SK-N-MC (cell line): Measurements from ENCODE around the gene VIT.

ENCODE experiments used
- DNase-seq: peaks from one replicate; pipeline ENCODE4 v3.0.0-alpha.2; 2011; ENCODE audit warnings: low read depth, low spot score
- H3K27ac ChIP-seq: fragments of 200-600 bp; sonication (generic); 2 replicates; pipeline ENCODE4 v1.5.1; 2016; ENCODE audit warnings: mixed run types
- H3K36me3 ChIP-seq: fragments of 200-600 bp; sonication (generic); 2 replicates; pipeline ENCODE4 v1.6.1; 2017; ENCODE audit warnings: antibody characterized with exemption, low read length, mixed read lengths; ENCODE audit not compliant: insufficient read depth
- H3K4me3 ChIP-seq: fragments of 200-600 bp; sonication (generic); 2 replicates; pipeline ENCODE4 v1.5.1; 2016
- H3K9ac ChIP-seq: fragments of 200-600 bp; sonication (generic); 2 replicates; pipeline ENCODE4 v1.8.0; 2017; ENCODE audit warnings: mixed run types, mixed read lengths; ENCODE audit not compliant: insufficient read length
- H3K9me3 ChIP-seq: fragments of 200-600 bp; sonication (generic); 2 replicates; pipeline ENCODE4 v1.6.1; 2017; ENCODE audit warnings: low read depth, mild to moderate bottlenecking, antibody characterized with exemption, low read length, moderate library complexity, mixed read lengths
- EZH2 ChIP-seq: fragments of 200-600 bp; sonication (generic); IDR thresholded peaks from one replicate; pipeline ENCODE4 v1.6.1; 2017; ENCODE audit warnings: antibody characterized with exemption
- FOXP2 ChIP-seq: optimal IDR thresholded peaks from 2 replicates; pipeline ENCODE3; 2011; ENCODE audit warnings: mild to moderate bottlenecking, moderate library complexity; ENCODE audit not compliant: insufficient read depth; ENCODE audit errors: extremely low read length, control extremely low read depth
- POLR2AphosphoS5 ChIP-seq: IDR thresholded peaks from 2 replicates; pipeline ENCODE4 v1.6.1; 2012; ENCODE audit warnings: mild to moderate bottlenecking, low read depth, low read length, borderline replicate concordance

VIT gene

DNA sequence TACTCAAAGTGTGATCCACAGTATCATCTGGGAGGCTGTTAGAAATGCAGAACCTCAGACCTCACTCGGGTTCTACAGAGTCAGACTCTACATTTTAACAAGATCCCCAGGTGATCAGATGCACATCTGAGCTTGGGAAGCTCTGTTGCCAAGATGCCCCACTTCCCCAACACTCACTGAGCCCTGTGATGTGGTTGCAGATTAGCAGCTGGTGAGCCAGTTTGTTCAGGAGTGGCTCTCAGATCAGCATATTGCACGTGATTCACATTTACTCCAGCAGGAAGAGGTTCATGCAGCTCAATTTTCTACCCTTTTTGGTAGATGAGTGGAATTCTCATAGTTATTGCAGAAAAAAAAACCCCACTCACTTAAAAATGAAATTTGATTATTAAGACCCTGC, 96.4 kb downstream of the VIT start:
- no peaks in the 10 kb centered on the region for H3K9me3 ChIP-seq
- no peak overlapping the region for H3K9ac ChIP-seq
- H3K36me3 ChIP-seq, result no peaks in the 10 kb centered on the region
- TF ChIP-seq EZH2 (no peak), POLR2AphosphoS5 (no peak), FOXP2 (no peak)
- H3K4me3 ChIP-seq, result no peak overlapping the region
- H3K27ac ChIP-seq, result no peak overlapping the region
- DNase-seq, result no peak

- TF ChIP-seq FOXP2, result no peak
- TF ChIP-seq POLR2AphosphoS5, result no peak
- TF ChIP-seq EZH2, result no peak
- H3K4me3 ChIP-seq, result no peak overlapping the region
Measured at GRCh38 chr2:36797324-36798070, 101.0 kb downstream of the VIT start.

DNA sequence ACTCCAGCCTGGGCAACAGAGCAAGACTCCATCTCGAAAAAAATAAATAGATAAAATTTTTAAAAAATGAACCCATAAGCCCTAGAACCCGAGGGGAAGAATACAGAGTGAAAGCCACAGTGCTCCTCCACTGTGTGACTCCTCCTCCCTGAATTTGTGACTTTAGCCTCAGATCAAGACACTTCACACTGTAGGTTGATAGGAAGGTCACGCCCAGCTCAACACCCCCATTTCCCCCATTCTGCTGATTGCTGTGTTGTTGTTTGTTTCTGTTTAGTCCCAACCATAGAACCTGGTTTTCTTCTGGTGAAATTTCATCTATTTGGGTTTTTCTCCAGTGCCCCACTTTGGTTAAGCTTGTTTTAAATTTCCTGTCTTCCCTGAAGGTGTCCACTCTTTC, 102.2 kb downstream of the VIT start:
- Histone ChIP-seq H3K9ac (no peak overlapping the region), H3K36me3 (no peaks in the 10 kb centered on the region), H3K9me3 (no peaks in the 10 kb centered on the region), H3K4me3 (no peak overlapping the region), H3K27ac (no peak overlapping the region)
- no peak for DNase-seq
- no peak for TF ChIP-seq EZH2
- TF ChIP-seq FOXP2, result no peak
- no peak for TF ChIP-seq POLR2AphosphoS5

More at GRCh38 chr2:36797324-36798070, 101.0 kb downstream of the VIT start:
- Histone ChIP-seq H3K9ac (no peak overlapping the region), H3K36me3 (no peaks in the 10 kb centered on the region), H3K9me3 (no peaks in the 10 kb centered on the region), H3K27ac (no peak overlapping the region)
- no peak for DNase-seq

- H3K9ac ChIP-seq, result no peak overlapping the region
- H3K4me3 ChIP-seq, result no peak overlapping the region
- DNase-seq, result no peak
- H3K27ac ChIP-seq, result no peak overlapping the region
- H3K9me3 ChIP-seq, result no peaks in the 10 kb centered on the region
- TF ChIP-seq FOXP2, result no peak
- H3K36me3 ChIP-seq, result no peaks in the 10 kb centered on the region
Measured at GRCh38 chr2:36800381-36800780, 103.9 kb downstream of the VIT start.

- Histone ChIP-seq H3K9ac (no peak overlapping the region), H3K4me3 (no peak overlapping the region), H3K27ac (no peak overlapping the region), H3K9me3 (no peaks in the 10 kb centered on the region), H3K36me3 (no peaks in the 10 kb centered on the region)
- DNase-seq, result no peak
- TF ChIP-seq POLR2AphosphoS5 (no peak), EZH2 (no peak), FOXP2 (no peak)
Measured at GRCh38 chr2:36801088-36801487, 104.6 kb downstream of the VIT start.

DNA sequence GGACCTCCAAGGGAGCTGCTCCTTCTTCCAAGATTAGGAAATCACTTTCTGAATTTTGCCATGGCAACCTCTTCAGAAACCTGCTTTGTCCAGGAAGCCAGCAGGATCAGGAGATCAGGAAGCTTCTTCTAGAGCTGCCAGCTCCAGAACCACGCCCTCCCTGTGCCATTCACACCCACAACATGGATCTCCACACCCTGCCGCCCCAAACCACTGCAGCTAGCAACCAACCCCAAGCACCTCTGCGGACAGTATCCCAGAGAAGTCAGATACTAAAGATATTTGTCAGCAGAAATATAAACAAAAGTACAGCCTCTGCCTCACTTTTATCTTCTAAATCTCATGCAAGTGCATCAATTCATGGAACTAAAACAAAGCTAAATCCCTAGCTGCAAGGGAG, 106.4 kb downstream of the VIT start:
- Histone ChIP-seq H3K36me3 (no peaks in the 10 kb centered on the region), H3K9ac (no peak overlapping the region), H3K27ac (no peak overlapping the region), H3K4me3 (no peak overlapping the region), H3K9me3 (no peaks in the 10 kb centered on the region)
- no peak for TF ChIP-seq FOXP2
- TF ChIP-seq EZH2, result no peak
- TF ChIP-seq POLR2AphosphoS5, result no peak
- DNase-seq, result no peak

GRCh38 chr2:36805635-36806224, 109.2 kb downstream of the VIT start:
- Histone ChIP-seq H3K9ac (no peak overlapping the region), H3K27ac (no peak overlapping the region), H3K36me3 (no peaks in the 10 kb centered on the region), H3K9me3 (no peaks in the 10 kb centered on the region), H3K4me3 (no peak overlapping the region)
- no peak for DNase-seq
- TF ChIP-seq FOXP2 (no peak), EZH2 (no peak), POLR2AphosphoS5 (no peak)

GRCh38 chr2:36807223-36807886, 110.8 kb downstream of the VIT start:
- TF ChIP-seq FOXP2, result no peak
- no peak for TF ChIP-seq POLR2AphosphoS5
- no peak for TF ChIP-seq EZH2
- no peak for DNase-seq
- Histone ChIP-seq H3K27ac (no peak overlapping the region), H3K36me3 (no peaks in the 10 kb centered on the region), H3K9me3 (no peaks in the 10 kb centered on the region), H3K9ac (no peak overlapping the region), H3K4me3 (no peak overlapping the region)
